Erythroblast (primary cell): ENCODE results near the gene OLIG3.

Experiments
- DNase-seq, 2 experiments: peaks; one replicate each; lab custom pipeline; 2025; lab: John Stamatoyannopoulos, UW
- GATA1 ChIP-seq: IDR thresholded peaks from 2 replicates; pipeline ENCODE4 v1.6.1; 2011; ENCODE audit warnings: low read depth, mild to moderate bottlenecking, control low read depth, low read length, moderate library complexity
- POLR2A ChIP-seq: IDR thresholded peaks from 2 replicates; pipeline ENCODE4 v1.6.1; 2011; ENCODE audit warnings: mild to moderate bottlenecking, low read length

Gene OLIG3

DNA sequence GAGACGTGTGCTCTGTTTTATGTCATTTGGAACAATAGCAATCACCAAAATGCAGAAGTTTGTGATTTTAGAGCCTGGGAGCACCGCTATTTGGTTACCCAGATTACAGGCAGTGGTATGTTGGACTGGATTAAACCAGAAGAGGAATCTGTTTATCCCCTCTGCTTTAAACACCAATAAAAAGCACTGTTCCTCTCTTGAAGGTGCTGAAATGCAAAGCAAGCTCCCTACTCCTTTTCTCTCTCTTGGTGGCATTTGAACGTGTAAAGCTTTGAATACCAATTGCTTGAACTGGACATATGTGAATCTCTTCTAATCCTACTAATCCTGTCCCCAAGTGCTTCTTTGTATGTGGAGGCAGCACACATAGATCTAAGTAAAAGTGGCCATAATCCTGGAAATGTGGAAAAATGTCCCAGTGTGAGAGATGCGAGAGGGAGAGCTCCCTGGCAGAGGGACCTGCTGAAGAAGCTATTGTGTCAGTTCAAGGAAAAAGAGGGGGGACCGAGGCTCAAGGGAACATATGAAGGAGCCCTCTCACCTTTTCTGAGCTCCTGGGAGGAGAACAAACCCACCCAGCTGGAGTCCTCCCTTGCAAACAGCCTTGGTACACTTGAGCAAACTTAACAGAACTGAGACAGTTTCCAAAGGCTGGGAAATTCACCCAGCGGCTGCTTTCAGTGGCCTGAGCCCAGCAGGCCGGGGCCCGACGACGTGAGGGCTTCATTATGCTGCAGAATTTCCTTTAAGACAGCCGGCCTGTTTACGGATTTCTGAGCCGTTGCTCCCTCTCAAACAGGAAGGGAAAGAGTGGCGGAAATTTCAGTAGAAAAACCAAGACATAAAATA, 18.8 kb upstream of the OLIG3 start:
- TF ChIP-seq GATA1 = no peak
- no peak for TF ChIP-seq POLR2A
- no peak for DNase-seq

DNA sequence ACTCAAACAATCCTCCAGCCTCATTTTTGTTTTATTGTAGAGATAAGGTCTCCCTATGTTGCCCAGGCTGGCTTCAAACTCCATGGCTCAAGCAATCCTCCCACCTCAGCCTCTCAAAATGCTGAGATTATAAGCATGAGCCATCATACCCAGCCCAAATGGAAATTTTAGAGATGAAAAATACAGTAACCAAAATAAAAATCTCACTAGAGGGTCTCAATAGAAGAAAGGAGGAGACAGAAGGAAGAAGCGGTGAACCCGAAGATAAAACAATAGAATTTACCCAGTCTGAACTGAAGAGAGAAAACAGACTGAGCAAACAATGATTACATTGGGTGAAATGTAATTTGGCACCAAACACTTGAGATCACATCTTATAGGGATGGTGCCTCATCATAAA, 16.7 kb upstream of the OLIG3 start:
- no peak for DNase-seq
- no peak for TF ChIP-seq POLR2A
- TF ChIP-seq GATA1 = no peak

DNA sequence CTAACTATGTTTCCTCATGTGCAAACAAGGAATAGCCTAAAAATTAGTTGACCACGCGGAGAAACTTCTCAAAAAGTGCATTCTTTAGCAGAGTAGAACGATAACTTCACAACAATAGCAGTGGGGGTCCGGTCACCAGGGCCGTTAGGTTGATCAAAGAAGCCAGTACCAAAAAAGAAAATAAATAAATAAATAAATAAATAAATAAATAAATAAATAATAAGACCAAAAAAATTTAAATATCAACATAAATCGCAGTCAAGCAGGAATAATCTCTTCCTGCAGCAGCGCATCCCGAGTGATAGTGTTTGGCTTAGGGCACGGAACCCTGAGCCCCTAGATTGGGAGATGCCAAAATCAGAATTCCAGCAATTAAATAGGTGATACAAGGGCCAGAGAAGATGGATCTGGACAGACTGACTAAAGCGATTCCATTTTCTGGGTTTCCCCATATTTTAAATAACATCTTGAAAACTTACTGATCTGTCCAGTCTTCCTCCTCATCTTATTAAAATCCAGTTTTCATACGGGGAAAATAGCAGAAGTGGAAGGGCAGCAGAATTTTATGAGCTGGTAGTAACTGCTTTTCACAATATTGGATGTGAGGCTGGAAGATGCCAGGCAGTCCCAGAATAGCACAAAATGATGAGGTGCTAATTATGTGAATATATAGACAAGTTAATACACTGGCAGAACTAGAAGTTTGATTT, 4.4 kb upstream of the OLIG3 start:
- TF ChIP-seq GATA1 (no peak), POLR2A (no peak)
- DNase-seq = no peak

DNA sequence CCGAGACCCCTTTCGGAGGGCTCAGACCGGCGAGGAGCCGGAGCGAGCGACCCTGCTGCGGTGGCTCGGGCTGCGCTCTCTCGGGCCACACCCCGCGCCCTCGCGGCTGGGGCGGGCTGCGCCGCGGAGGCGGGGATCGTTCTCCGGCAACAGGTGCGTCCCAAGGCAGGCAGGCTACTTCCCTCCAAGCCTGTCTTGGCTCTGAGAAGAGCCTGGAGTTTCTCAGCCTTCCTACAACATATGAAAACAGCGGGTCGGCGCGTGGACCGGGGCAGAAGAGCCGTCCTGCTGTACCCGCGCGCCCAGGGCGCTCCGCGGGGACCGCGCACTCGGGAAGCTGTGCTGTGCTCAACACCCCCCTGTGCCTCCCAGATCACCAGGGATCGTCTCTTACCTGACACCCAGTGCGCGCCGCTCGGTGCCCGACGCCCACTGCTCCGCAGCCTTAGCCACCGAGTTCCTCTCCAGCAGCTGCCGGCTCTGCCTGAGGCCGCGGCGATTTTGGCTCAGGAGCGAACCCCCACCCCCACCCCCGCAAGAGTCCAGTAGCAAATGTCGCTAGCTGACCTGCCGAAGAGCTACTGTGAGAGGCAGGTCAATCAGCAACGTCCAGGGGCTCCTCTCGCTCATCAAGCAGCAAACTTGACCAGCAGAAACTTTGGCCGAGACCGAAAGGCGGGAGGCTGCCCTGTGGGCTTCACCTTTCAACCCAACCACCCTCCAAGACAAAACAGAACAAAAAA, 3.7 kb upstream of the OLIG3 start:
- DNase-seq = no peak
- TF ChIP-seq POLR2A (no peak), GATA1 (no peak)

DNA sequence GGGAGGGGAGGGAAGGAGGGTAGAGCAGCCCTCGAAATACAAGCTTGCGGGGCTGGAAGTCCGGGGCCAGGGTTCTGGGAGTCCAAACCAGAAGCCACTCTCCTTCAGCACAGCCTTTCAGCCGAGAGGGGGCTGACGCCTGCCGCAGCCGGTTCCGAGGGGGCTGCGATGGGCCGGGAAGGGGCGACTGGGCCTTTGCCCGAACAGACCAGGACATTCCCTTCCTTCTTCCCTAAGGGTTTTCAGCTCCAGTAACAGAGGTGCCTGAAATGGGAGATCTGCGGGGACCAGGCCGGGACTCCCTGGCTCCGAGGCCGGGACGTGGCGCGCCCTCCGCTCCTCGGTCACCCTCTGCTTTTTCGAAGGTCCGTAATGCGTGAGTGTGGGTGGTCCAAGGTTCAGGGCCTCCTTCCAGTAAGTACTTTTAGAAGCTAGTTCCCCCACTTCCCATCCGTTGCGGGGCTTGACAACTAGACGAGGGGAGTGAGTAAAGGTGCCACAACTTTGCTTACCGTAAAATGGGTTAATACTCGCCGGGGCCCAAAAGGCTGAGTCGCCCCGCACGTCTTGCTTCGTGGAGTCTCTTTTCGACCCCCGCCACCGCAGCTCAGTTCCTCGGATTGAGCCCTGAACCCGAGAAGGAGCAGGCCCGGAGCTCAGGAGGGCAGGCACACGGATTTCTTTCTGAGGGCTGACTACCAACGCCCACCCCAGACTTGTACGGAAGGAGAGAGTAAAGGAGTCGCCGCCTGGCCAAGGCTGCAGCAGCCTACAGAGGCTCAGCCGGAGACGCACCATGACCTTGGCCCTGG, 2.9 kb upstream of the OLIG3 start:
- no peak for DNase-seq
- TF ChIP-seq GATA1 (no peak), POLR2A (no peak)

DNA sequence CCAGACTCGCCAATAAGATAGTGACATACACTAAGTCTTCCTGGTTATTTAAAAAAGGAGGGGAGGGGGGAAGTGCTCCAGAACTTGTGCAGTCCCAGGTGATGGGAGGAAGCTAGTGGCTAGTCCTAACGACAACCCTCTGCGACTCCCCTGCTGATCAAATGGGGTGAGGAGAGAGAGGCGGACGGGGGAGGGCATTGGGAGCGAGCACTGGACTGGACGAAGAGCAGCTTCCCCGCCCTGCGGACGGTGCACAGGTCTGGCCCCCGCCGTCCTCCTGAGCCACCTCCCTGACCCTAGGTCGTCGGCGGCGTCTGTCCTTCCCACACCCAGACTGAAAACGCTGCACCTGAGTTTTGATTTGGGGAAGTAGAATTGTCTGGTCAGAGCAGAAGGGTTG, 2.2 kb upstream of the OLIG3 start:
- TF ChIP-seq GATA1 (no peak), POLR2A (no peak)

DNA sequence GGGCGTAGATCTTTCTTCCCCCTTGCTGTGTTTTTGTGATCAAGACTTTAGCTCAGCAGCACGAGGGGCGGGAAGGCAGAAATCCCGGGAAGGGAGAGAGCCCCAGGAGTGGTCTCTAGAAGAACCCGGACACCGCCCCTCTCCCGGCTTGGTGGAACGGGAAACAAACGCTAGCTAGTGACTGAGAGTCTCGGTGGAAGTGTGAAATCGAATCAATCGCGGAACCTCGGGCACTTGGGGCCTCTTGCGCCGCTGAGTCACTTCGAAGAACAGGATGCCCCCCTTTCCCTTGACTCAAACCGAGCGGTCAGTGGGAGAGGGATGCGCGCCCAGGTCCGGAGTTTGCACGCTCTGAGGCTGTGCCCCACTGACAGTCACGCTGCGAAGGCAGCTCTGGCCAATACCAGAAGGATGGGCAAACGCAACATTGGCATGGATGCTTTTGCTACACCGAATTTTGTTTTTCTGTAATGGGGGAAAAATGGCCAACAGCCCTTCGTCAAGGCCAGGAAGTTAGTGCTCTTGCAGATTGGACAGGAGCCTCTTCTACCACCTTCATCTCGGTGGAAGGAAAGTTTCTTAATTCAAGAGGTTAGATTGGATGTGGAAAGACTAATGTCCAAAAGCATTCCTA, 1.6 kb upstream of the OLIG3 start:
- TF ChIP-seq POLR2A (no peak), GATA1 (no peak)
- DNase-seq = no peak

More for the DNA sequence above, 2.2 kb upstream of the OLIG3 start:
- DNase-seq = no peak

DNA sequence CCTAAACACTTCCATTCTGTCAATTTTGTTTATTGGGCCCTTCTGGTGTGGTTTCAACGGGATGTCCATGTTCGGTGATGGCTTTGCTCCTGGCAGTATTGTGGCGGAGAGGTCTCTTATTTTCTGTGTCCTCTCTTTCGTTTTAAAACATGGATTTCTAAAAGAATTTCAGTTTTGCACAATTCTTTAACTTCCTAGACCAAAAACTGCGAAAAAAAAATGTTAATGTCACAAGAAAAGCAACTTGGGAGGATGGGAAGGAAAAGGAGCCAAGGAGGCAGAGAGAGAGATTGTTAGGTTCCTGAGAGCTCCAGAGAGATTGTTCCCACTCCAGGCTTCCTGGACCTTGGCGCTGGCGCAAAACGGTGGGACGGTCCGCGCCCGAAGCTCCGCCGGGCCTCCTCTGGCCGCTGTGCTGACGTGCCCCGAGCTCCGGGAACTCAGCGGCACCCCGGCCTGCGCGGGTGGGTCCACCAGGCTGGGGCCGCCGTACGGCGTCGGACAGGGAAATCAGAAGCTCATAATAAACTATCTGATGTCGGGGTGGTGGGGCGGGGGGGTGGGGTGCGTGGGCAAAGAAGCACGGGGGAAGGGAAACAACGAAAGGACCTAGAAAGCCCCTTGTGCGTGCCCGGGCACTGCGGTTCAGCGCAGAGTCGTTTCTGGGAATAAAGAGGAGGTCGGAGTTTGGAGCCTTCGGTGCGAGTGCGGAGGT, 951 bp upstream of the OLIG3 start:
- DNase-seq = no peak
- no peak for TF ChIP-seq GATA1
- no peak for TF ChIP-seq POLR2A

DNA sequence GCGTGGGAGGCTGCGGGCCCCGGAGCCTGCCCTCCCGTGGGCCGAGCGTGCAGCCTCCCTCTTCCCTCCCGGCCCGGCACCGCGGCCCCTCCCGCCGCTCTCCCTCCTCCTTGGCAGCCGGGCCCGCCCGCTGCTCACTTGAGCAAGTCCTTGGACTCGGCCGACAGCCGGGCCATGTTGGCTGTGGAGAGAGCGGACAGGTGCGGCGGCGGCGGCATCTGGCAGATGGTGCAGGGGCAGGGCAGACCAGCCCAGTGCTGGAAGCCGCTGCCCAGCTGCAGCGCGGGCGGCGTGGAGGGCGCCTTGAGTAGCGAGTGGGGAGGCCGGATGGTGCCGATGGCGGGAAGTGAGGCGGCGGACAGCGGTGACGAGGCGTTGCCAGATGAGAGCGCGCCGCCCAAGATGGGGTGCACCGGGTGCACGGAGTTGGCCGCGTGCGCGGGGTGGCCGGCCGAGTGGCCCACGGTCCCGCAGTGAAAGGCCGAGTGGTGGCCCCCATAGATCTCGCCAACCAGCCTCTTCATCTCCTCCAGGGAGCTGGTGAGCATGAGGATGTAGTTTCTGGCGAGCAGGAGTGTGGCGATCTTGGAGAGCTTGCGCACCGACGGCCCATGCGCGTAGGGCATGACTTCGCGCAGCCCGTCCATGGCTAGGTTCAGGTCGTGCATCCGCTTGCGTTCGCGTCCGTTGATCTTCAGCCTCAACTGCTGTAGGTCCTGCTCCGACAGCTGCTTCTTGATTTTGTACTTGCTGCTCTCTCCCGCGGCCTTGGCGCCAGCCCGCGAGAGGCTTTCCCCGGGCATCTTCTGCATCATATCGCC, 766 bp downstream of the OLIG3 start:
- TF ChIP-seq POLR2A (no peak), GATA1 (no peak)
- DNase-seq = no peak

DNA sequence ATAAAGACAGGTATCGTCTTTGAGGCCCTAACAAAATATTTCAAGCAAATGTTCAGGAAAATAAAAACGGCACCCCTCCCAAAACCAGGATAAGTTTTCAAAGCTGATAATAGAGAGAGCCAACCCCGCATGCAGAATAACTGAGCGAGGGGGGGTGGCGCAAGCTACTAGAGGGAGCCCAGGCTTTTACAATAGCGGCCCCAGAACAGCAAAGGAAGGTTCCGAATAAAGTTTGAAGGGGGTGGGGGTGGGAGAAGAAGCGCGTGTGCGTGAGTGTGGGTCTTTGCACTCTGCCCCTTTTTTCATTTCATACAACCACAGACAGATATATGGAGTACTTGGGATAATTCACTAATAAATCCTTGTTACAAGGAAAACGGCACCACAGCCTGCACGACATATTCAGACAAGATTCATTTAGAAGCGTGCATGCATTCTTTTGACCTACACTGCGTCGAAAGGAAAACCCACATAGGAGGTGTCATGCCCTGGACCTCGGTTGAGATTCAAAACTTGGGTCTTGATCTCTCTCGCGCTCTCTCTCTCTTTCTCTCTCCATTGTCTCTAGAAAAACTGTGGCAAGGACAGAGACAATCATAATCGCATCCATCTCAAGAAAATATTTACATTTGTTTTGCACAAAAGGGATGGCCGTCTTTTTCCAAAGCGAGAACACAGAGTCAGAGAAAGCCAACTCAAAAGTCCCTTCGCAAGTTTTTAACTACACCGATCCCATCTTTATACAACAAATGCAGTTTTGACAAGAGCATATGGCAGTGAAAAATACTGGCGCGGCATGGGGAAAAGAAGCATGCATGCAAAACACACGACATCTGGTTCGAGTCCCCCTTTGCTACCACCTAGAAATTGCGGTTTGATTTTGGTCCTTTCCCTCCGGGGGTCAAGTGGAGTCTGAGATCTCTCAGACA, 1.6 kb downstream of the OLIG3 start:
- TF ChIP-seq GATA1 = no peak
- TF ChIP-seq POLR2A = no peak

More for the DNA sequence above, 1.6 kb downstream of the OLIG3 start:
- no peak for DNase-seq
